GM12801 (cell line): ENCODE results near the gene ANO6.

Source experiments
- TF ChIP-seq, protein P1 (sequence below): IDR thresholded peaks from one replicate; pipeline ENCODE4 v1.5.1; 2011; ENCODE audit warnings: control low read depth; ENCODE audit not compliant: insufficient read length; ENCODE audit errors: extremely low read depth

ANO6 gene

DNA sequence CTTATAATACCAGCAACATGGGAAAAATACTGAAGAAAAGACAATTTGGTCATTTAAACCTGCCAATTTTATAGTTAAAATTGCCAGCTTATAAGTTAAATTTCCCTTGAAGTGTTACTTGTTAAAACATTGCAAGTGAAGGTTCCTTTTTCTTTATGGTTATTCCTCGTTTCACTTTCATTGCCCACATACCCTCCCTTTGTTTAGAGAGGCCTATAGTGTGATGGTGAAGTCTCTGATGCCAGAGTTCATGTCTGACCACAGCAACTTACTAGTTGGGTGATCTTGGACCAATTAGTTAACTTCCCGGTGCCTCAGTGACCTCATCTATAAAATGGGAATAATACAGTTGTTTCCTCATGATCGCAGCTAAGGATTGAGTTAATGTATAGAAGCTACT lies 173.5 kb downstream of the ANO6 start:
- TF ChIP-seq, protein P1, sequence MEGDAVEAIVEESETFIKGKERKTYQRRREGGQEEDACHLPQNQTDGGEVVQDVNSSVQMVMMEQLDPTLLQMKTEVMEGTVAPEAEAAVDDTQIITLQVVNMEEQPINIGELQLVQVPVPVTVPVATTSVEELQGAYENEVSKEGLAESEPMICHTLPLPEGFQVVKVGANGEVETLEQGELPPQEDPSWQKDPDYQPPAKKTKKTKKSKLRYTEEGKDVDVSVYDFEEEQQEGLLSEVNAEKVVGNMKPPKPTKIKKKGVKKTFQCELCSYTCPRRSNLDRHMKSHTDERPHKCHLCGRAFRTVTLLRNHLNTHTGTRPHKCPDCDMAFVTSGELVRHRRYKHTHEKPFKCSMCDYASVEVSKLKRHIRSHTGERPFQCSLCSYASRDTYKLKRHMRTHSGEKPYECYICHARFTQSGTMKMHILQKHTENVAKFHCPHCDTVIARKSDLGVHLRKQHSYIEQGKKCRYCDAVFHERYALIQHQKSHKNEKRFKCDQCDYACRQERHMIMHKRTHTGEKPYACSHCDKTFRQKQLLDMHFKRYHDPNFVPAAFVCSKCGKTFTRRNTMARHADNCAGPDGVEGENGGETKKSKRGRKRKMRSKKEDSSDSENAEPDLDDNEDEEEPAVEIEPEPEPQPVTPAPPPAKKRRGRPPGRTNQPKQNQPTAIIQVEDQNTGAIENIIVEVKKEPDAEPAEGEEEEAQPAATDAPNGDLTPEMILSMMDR: no peak

DNA sequence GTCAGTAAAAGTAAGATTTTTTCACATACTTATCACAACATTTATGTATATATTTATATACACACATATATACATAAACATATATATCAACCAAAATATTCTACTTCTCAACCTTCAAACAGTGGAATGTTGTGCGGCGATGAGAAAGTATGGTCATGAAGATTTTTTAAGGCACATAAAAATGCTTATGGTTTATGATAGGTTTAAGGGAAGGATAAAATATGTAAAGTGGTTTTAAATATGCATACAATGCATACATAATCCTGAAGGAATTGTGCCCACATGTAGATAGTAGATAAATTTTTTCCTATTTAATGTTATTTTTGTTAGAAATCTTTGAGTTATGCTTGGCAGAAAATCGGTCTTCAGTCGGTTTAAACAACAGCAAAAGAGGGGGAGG lies 182.7 kb downstream of the ANO6 start:
- TF ChIP-seq, protein P1: no peak

DNA sequence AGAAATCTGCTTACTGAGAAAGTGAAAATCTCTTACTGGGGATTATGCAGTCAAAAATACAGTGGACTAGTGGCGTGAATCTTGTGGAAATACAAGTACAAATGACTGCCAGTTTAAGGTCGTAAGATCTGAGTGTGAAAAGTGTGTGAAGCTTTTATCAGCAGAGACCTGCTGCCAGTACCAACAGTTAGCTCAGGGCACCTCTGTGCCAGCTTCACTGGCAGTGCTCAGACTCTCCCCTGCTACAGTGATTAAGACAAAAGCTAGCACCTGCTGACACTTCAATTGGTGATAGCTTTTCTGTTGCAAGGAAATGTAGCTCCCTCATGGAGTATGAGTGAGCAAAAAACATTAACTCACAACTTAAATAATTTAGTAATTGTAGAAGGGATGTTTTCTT lies 185.1 kb downstream of the ANO6 start:
- TF ChIP-seq, protein P1: no peak

DNA sequence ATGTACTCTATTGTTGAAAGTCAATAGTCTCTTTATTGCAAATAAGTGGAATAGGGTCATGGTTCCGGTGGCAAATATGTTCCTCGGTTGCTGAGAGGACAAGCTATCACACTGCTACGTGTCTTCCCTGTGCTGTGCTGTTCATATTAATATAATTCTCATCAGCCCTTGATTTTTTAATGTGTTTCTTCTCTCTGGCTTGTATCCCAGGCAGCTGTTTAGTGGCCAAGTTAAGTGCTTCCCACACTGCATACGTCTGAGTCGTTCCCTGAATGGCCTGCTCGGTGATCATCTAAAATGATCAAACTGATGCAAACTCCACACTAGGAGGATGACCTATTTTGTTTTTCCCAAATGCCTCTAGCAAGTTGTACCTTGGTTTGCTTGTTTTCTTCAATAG lies 186.4 kb downstream of the ANO6 start:
- TF ChIP-seq, protein P1: no peak

DNA sequence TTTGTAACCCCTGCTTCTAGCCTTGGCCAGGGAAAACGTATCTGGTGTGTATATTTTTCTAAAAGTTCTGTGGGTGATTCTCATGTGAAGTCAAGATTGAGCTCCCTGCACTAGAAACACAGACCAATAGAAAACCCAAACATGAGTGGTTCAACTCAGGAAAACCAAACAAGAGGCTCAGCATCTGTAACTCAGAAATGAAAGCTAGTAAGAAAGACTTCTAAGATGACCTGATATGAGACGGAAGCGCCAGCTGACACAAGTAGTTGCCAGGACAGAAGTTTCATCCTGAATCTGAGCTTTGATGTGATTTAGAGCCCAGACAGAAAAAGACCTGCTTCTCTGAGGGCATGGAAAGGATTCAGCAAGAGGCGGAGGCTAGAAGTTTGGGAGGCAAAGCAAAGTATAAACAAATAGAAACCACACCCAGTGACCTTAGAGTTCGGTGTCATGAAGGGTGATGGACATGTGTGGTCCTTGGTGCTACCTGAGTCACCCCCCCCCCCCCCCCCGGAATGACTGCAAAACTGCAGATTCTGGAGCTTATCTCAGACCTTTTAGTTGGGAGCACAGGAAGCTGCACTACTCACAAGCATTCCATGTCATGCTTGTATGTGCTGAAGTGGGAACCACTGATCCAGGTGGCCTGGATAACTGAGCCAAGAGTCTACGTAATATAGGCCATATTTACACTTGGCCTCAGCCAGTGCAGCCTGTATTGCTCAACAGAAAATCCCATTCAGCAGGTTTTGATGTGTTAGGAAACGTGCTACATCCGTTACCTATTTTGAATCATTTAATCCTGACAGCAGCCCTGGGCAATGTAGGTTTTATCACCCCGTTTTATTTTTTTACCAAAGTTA lies 191.3 kb downstream of the ANO6 start:
- TF ChIP-seq, protein P1: no peak

DNA sequence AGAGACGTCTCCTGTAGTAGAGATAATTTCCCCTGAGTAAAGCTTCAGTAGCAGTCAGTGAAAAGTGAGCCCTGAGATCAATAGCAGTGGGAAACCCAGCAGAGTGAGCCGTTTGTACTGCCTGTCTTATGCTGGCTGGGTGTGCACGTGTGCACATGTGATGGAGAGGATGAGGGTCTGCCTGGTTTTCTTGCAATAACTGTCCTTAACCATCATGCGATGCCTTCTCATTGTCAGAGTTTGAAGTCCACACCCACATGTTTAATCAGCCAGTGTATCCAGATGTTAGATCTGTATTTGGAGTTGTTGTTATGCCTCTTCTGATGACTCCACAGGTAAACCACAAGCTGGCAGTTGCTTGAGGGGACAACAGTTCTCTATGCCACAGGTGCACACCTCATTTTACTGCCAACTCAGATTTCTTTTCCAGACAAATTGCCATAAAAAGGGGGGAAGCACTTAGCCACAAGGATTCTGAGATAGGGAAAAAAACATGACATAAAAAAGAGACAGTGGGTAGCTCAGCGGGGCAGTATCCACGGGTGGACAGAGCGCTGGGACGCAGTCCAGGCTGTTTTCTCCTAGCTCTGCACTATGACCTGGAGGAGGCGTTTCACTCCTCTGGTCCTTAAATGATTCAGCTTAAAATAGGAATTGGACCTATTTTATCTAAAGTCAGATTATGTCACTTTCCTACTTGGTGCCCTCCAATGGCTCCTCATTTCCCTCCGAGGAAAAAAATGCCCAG lies 192.3 kb downstream of the ANO6 start:
- TF ChIP-seq, protein P1: no peak

DNA sequence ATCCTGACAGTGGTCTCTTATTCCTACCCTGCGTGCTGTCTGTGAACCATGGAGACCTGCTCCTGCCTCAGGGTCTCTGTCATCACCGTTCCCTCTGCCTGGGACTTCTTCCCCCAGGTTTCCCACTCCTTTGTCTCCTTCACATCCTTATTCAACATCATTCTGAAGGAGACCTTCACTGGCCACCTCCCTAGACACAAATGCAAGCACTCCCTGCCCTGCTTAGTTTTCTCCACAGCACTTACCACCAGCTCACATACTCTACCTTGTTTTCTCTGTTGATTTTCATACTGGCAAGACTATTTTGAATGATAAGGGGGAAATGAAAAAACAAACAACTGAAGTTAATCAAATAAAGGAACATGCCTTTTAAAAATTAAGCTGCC lies 192.8 kb downstream of the ANO6 start:
- TF ChIP-seq, protein P1: no peak
